Measurements from ENCODE around the gene HEATR1.

The HEATR1 gene

GRCh38 chr1:236515443-236515958, 88.8 kb downstream of the HEATR1 start:
- no peak for DNase-seq (ENCODE audit: low spot score)

GRCh38 chr1:236514703-236515442, 89.4 kb downstream of the HEATR1 start:
- no peak for TF ChIP-seq CTCF (IDR thresholded peaks at IDR 0.05; ENCODE audit: extremely low read depth, missing control alignments)
- no peak for DNase-seq (ENCODE audit: low spot score)

More at GRCh38 chr1:236515443-236515958, 88.8 kb downstream of the HEATR1 start:
- no peak for TF ChIP-seq CTCF (IDR thresholded peaks at IDR 0.05; ENCODE audit: extremely low read depth, missing control alignments)

GRCh38 chr1:236511735-236512418, 92.4 kb downstream of the HEATR1 start:
- no peak for TF ChIP-seq CTCF (IDR thresholded peaks at IDR 0.05; ENCODE audit: extremely low read depth, missing control alignments)

GRCh38 chr1:236509647-236510401, 94.5 kb downstream of the HEATR1 start:
- no peak for TF ChIP-seq CTCF (IDR thresholded peaks at IDR 0.05; ENCODE audit: extremely low read depth, missing control alignments)
- no peak for DNase-seq (ENCODE audit: low spot score)

More at GRCh38 chr1:236511735-236512418, 92.4 kb downstream of the HEATR1 start:
- no peak for DNase-seq (ENCODE audit: low spot score)

- no peak for DNase-seq (ENCODE audit: low spot score)
- TF ChIP-seq CTCF (IDR thresholded peaks at IDR 0.05; ENCODE audit: extremely low read depth, missing control alignments): no peak
These were observed 95.1 kb downstream of the HEATR1 start for GRCh38 chr1:236509203-236509602.

- DNase-seq (ENCODE audit: low spot score): no peak
- TF ChIP-seq CTCF (IDR thresholded peaks at IDR 0.05; ENCODE audit: extremely low read depth, missing control alignments): no peak
These were observed 95.7 kb downstream of the HEATR1 start for GRCh38 chr1:236508593-236509027.

All from GM20000 (cell line).